H9 (cell line): ENCODE measurements around the gene MYLK. TPM values are rescaled to one million over a fixed set of nuclear protein-coding genes. Genes with fewer than 3 reads are reported as not detected.

Experiments
- DNase-seq: peaks from one replicate; pipeline ENCODE4 v3.0.0-alpha.2; 2017
- H2AFZ ChIP-seq: one replicate; pipeline ENCODE4 v1.6.1; 2013; ENCODE audit warnings: mild to moderate bottlenecking, low read length, control low read depth, moderate library complexity
- H2AK5ac ChIP-seq: 2 replicates; pipeline ENCODE4 v1.6.1; 2013; ENCODE audit warnings: low read length, control low read depth, mixed read lengths; ENCODE audit not compliant: insufficient read length
- H2BK120ac ChIP-seq: one replicate; pipeline ENCODE4 v1.6.1; 2013; ENCODE audit warnings: low read depth, mild to moderate bottlenecking, low read length, control low read depth, inconsistent platforms; ENCODE audit not compliant: poor library complexity, severe bottlenecking
- H2BK12ac ChIP-seq: 2 replicates; pipeline ENCODE4 v1.6.1; 2013; ENCODE audit warnings: low read length, control low read depth, mixed read lengths, low read depth; ENCODE audit not compliant: insufficient read length
- H2BK15ac ChIP-seq: 2 replicates; pipeline ENCODE4 v1.6.1; 2013; ENCODE audit warnings: low read depth, low read length, control low read depth
- H2BK20ac ChIP-seq: one replicate; pipeline ENCODE4 v1.6.1; 2013; ENCODE audit warnings: low read depth, mild to moderate bottlenecking, low read length, control low read depth, inconsistent platforms; ENCODE audit not compliant: poor library complexity, severe bottlenecking
- H2BK5ac ChIP-seq: 2 replicates; pipeline ENCODE4 v1.6.1; 2013; ENCODE audit warnings: low read length, control low read depth, mixed read lengths; ENCODE audit not compliant: insufficient read length
- H3K14ac ChIP-seq: 2 replicates; pipeline ENCODE4 v1.6.1; 2013; ENCODE audit warnings: low read length, control low read depth; ENCODE audit not compliant: insufficient read depth
- H3K18ac ChIP-seq: 2 replicates; pipeline ENCODE4 v1.6.1; 2013; ENCODE audit warnings: low read depth, mild to moderate bottlenecking, mixed read lengths, low read length, control low read depth; ENCODE audit not compliant: insufficient read length
- H3K23ac ChIP-seq: 2 replicates; pipeline ENCODE4 v1.6.1; 2013; ENCODE audit warnings: low read length, control low read depth, mixed read lengths, low read depth; ENCODE audit not compliant: insufficient read length
- H3K23me2 ChIP-seq: 2 replicates; pipeline ENCODE4 v1.6.1; 2013; ENCODE audit warnings: low read depth, mild to moderate bottlenecking, mixed read lengths, low read length, control low read depth; ENCODE audit not compliant: insufficient read length, poor library complexity, severe bottlenecking
- H3K27ac ChIP-seq: 2 replicates; pipeline ENCODE4 v1.5.1; 2013; ENCODE audit warnings: low read length, control low read depth, mixed read lengths, low read depth; ENCODE audit not compliant: insufficient read length
- H3K27me3 ChIP-seq: 2 replicates; pipeline ENCODE4 v1.6.1; 2013; ENCODE audit warnings: low read length, control low read depth, inconsistent platforms; ENCODE audit not compliant: insufficient read depth
- H3K4ac ChIP-seq: 2 replicates; pipeline ENCODE4 v1.6.1; 2013; ENCODE audit warnings: low read depth, mild to moderate bottlenecking, control low read depth, inconsistent platforms, low read length, moderate library complexity
- H3K4me1 ChIP-seq: 2 replicates; pipeline ENCODE4 v1.6.1; 2013; ENCODE audit warnings: low read length, control low read depth, inconsistent platforms; ENCODE audit not compliant: insufficient read depth
- H3K4me2 ChIP-seq: 2 replicates; pipeline ENCODE4 v1.6.1; 2013; ENCODE audit warnings: low read length, control low read depth, mixed read lengths; ENCODE audit not compliant: insufficient read length, insufficient read depth
- H3K56ac ChIP-seq: 2 replicates; pipeline ENCODE4 v1.6.1; 2013; ENCODE audit warnings: low read depth, mild to moderate bottlenecking, mixed read lengths, low read length, control low read depth; ENCODE audit not compliant: insufficient read length
- H3K79me1 ChIP-seq: 2 replicates; pipeline ENCODE4 v1.6.1; 2013; ENCODE audit warnings: low read depth, mild to moderate bottlenecking, moderate library complexity, low read length, control low read depth, inconsistent platforms; ENCODE audit not compliant: insufficient read depth, poor library complexity, severe bottlenecking
- H3K79me2 ChIP-seq: 2 replicates; pipeline ENCODE4 v1.6.1; 2013; ENCODE audit warnings: low read length, control low read depth, inconsistent platforms; ENCODE audit not compliant: insufficient read depth
- H3K9ac ChIP-seq: 2 replicates; pipeline ENCODE4 v1.6.1; 2013; ENCODE audit warnings: low read length, control low read depth, mixed read lengths; ENCODE audit not compliant: insufficient read length; ENCODE audit errors: extremely low read depth
- H3K9me3 ChIP-seq: one replicate; pipeline ENCODE4 v1.6.1; 2013; ENCODE audit warnings: low read depth, low read length, inconsistent platforms; ENCODE audit not compliant: control insufficient read depth
- H3T11ph ChIP-seq: one replicate; pipeline ENCODE4 v1.6.1; 2013; ENCODE audit warnings: mild to moderate bottlenecking, low read length, control low read depth, inconsistent platforms
- H4K20me1 ChIP-seq: one replicate; pipeline ENCODE4 v1.6.1; 2013; ENCODE audit not compliant: control insufficient read depth, insufficient read length, insufficient read depth
- H4K5ac ChIP-seq: 2 replicates; pipeline ENCODE4 v1.6.1; 2013; ENCODE audit warnings: low read depth, mild to moderate bottlenecking, mixed read lengths, low read length, control low read depth; ENCODE audit not compliant: insufficient read length
- H4K8ac ChIP-seq: replicated peaks from 2 replicates; pipeline ENCODE4 v1.6.1; 2013; ENCODE audit warnings: low read length, control low read depth, mixed read lengths, low read depth; ENCODE audit not compliant: insufficient read length
- H4K91ac ChIP-seq: 2 replicates; pipeline ENCODE4 v1.6.1; 2013; ENCODE audit warnings: low read depth, mild to moderate bottlenecking, moderate library complexity, mixed read lengths, low read length, control low read depth; ENCODE audit not compliant: insufficient read length
- H3K27ac Mint-ChIP-seq, 3 experiments: 2 replicates in 2 of 3; 3 replicates in 1 of 3; pipeline ENCODE4 v1.8.0; 2020 to 2021; ENCODE audit warnings: mixed read lengths in 3 of 3, mild to moderate bottlenecking in 1 of 3, moderate library complexity in 1 of 3
- H3K27me3 Mint-ChIP-seq: 2 replicates; pipeline ENCODE4 v1.8.0; 2021; ENCODE audit warnings: low read depth, mild to moderate bottlenecking, moderate library complexity, mixed read lengths
- H3K36me3 Mint-ChIP-seq, 3 experiments: 2 replicates in 2 of 3; 3 replicates in 1 of 3; pipeline ENCODE4 v1.8.0; 2020 to 2021; ENCODE audit warnings: low read depth in 3 of 3, mixed read lengths in 3 of 3; ENCODE audit not compliant: insufficient read depth in 1 of 3
- H3K4me1 Mint-ChIP-seq, 2 experiments: 2 replicates each; pipeline ENCODE4 v1.8.0; 2020; ENCODE audit warnings: mixed read lengths in 2 of 2
- H3K4me3 Mint-ChIP-seq, 2 experiments: 2 replicates in 1 of 2; 3 replicates in 1 of 2; pipeline ENCODE4 v1.8.0; 2020 to 2021; ENCODE audit warnings: mild to moderate bottlenecking in 2 of 2, mixed read lengths in 2 of 2, moderate library complexity in 1 of 2
- H3K9me3 Mint-ChIP-seq, 2 experiments: 2 replicates in 1 of 2; 3 replicates in 1 of 2; pipeline ENCODE4 v1.8.0; 2020; ENCODE audit warnings: mild to moderate bottlenecking in 2 of 2, mixed read lengths in 2 of 2, moderate library complexity in 1 of 2
- CTCF ChIP-seq: fragments of 200-600 bp; sonication (generic); conservative IDR thresholded peaks from 3 replicates; pipeline ENCODE4 v1.8.0; 2021; ENCODE audit warnings: antibody characterized with exemption, mild to moderate bottlenecking
- WGBS: extraction: QIAGEN DNeasy Blood & Tissue Kit; methylation state at CpG from one replicate; pipeline ENCODE4 v1.1.7; 2013; ENCODE audit warnings: missing lambda C conversion rate, low lambda C conversion rate, mixed read lengths; ENCODE audit not compliant: insufficient read length; ENCODE audit errors: extremely low coverage; 5-methylcytosine and 5-hydroxymethylcytosine counted together
- total RNA-seq: library from RNA; stranded (reverse); gene quantifications from 2 replicates; pipeline ENCODE4 v1.2.1, GENCODE V29; 2021

Gene MYLK
- total RNA-seq, 1 experiment from 2014 or later, result 10.1 TPM

- Histone ChIP-seq H3K79me1 (no peaks in the 10 kb centered on the region), H4K5ac (no peak overlapping the region), H3K9ac (no peak overlapping the region), H4K91ac (no peak overlapping the region), H3K23ac (no peak overlapping the region), H4K8ac (no peak overlapping the region), H2AK5ac (no peak overlapping the region), H2BK20ac (no peak overlapping the region), H3K23me2 (no peaks in the 10 kb centered on the region), H4K20me1 (no peaks in the 10 kb centered on the region), H2BK120ac (no peak overlapping the region), H2BK15ac (no peak overlapping the region), H3K9me3 (no peaks in the 10 kb centered on the region), H3K79me2 (no peaks in the 10 kb centered on the region), H2BK12ac (no peak overlapping the region), H3K56ac (no peak overlapping the region), H3K14ac (no peak overlapping the region), H3T11ph (no peak overlapping the region), H2BK5ac (no peak overlapping the region), H2AFZ (no peak overlapping the region), H3K18ac (no peak overlapping the region), H3K27me3 (no peaks in the 10 kb centered on the region), H3K4me2 (no peak overlapping the region), H3K27ac (no peak overlapping the region), H3K4ac (no peak overlapping the region), H3K4me1 (no peaks in the 10 kb centered on the region)
- H3K36me3 Mint-ChIP-seq, result peaks cover 3 to 12% (median 9%) of the 10 kb centered on the region in 3 experiments; a peak in 6 of 7 replicates
- no peaks in the 10 kb centered on the region; the same call in 1 of the 2 replicates for H3K27me3 Mint-ChIP-seq
- H3K4me1 Mint-ChIP-seq, result no peaks in the 10 kb centered on the region
- no peak for TF ChIP-seq CTCF
- no peak for DNase-seq
- H3K9me3 Mint-ChIP-seq, result no peaks in the 10 kb centered on the region
- no CpG with 5 or more reads among the region's 4 CpGs for WGBS
- H3K27ac Mint-ChIP-seq, result no peak overlapping the region; a peak in 1 of 7 replicates
- H3K4me3 Mint-ChIP-seq, result no peak overlapping the region
These were observed 150.8 kb downstream of the MYLK start for GRCh38 chr3:123733341-123733740.
